CD14-positive monocyte (primary cell): ENCODE results near the gene IL11RA. TPM values are rescaled to one million over a fixed set of nuclear protein-coding genes. Genes with fewer than 3 reads are reported as not detected.

Experiments used
- DNase-seq, 3 donors: peaks; one replicate each; pipeline ENCODE4 v3.0.0-alpha.2; 2011 to 2022
- H2AFZ ChIP-seq: 2 replicates; pipeline ENCODE4 v1.6.0; 2012; ENCODE audit warnings: mild to moderate bottlenecking, low read depth, low read length, inconsistent platforms; ENCODE audit not compliant: insufficient read depth, poor library complexity, severe bottlenecking
- H3K27ac ChIP-seq, 2 donors: 1 replicate in 1 of 2; 2 replicates in 1 of 2; pipeline ENCODE4 v1.5.1; 2012 to 2013; ENCODE audit warnings: low read length in 2 of 2, control low read depth in 1 of 2, inconsistent platforms in 1 of 2, low read depth in 1 of 2, mild to moderate bottlenecking in 1 of 2
- H3K27me3 ChIP-seq, 2 donors: one replicate each; pipeline versions ENCODE4 v1.6.0 to v1.6.1; 2011 to 2013; ENCODE audit warnings: low read length in 2 of 2; ENCODE audit not compliant: control insufficient read depth in 2 of 2, insufficient read depth in 2 of 2
- H3K36me3 ChIP-seq, 2 donors: replicated peaks in 1 of 2; 1 replicate in 1 of 2; 2 replicates in 1 of 2; pipeline versions ENCODE4 v1.5.1 to v1.6.1; 2012 to 2013; ENCODE audit warnings: low read length in 2 of 2, control low read depth in 1 of 2, inconsistent platforms in 1 of 2, mild to moderate bottlenecking in 1 of 2; ENCODE audit not compliant: insufficient read depth in 2 of 2, control insufficient read depth in 1 of 2
- H3K4me1 ChIP-seq, 2 donors: 1 replicate in 1 of 2; 2 replicates in 1 of 2; pipeline versions ENCODE4 v1.5.1 to v1.6.1; 2012 to 2013; ENCODE audit warnings: low read length in 2 of 2, control low read depth in 1 of 2, inconsistent platforms in 1 of 2, mild to moderate bottlenecking in 1 of 2, moderate library complexity in 1 of 2; ENCODE audit not compliant: insufficient read depth in 2 of 2, control insufficient read depth in 1 of 2
- H3K4me2 ChIP-seq: replicated peaks from 2 replicates; pipeline ENCODE3; 2012; ENCODE audit warnings: low read length, moderate library complexity, mild to moderate bottlenecking; ENCODE audit not compliant: poor library complexity, severe bottlenecking; ENCODE audit errors: extremely low read depth
- H3K4me3 ChIP-seq, 3 experiments: fragments of 200-600 bp in 1 of 3; sonication (generic) in 1 of 3; replicated peaks in 1 of 3; 1 replicate in 2 of 3; 2 replicates in 1 of 3; pipeline ENCODE4 v1.5.1; 2011 to 2013; ENCODE audit warnings: low read length in 3 of 3, mild to moderate bottlenecking in 3 of 3, control low read depth in 2 of 3, low read depth in 2 of 3, inconsistent platforms in 1 of 3, moderate library complexity in 1 of 3
- H3K79me2 ChIP-seq: 2 replicates; pipeline ENCODE4 v1.6.0; 2012; ENCODE audit warnings: mild to moderate bottlenecking, control low read depth, inconsistent platforms, low read length, moderate library complexity; ENCODE audit not compliant: insufficient read depth
- H3K9ac ChIP-seq: 2 replicates; pipeline ENCODE4 v1.6.0; 2017; ENCODE audit warnings: low read length, mild to moderate bottlenecking; ENCODE audit not compliant: insufficient read depth, poor library complexity, severe bottlenecking
- H3K9me3 ChIP-seq, 2 donors: replicated peaks in 1 of 2; 1 replicate in 1 of 2; 2 replicates in 1 of 2; pipeline versions ENCODE4 v1.5.1 to v1.6.1; 2012 to 2013; ENCODE audit warnings: low read length in 2 of 2, control low read depth in 1 of 2; ENCODE audit not compliant: control insufficient read depth in 1 of 2, insufficient read depth in 1 of 2
- H4K20me1 ChIP-seq: 2 replicates; pipeline ENCODE4 v1.6.0; 2012; ENCODE audit warnings: mild to moderate bottlenecking, low read length, control low read depth, moderate library complexity; ENCODE audit not compliant: insufficient read depth
- H3K27ac Mint-ChIP-seq, 7 donors: one replicate each; pipeline ENCODE4 v1.8.0; 2020; ENCODE audit warnings: mild to moderate bottlenecking in 7 of 7, mixed read lengths in 7 of 7, moderate library complexity in 6 of 7, inconsistent platforms in 2 of 7
- H3K27me3 Mint-ChIP-seq, 3 donors: one replicate each; pipeline ENCODE4 v1.8.0; 2021 to 2022; ENCODE audit warnings: low read depth in 3 of 3, mild to moderate bottlenecking in 3 of 3, mixed read lengths in 3 of 3, moderate library complexity in 3 of 3, inconsistent platforms in 1 of 3
- H3K36me3 Mint-ChIP-seq, 2 donors: one replicate each; pipeline ENCODE4 v1.8.0; 2020; ENCODE audit warnings: mixed read lengths in 2 of 2, inconsistent platforms in 1 of 2, mild to moderate bottlenecking in 1 of 2
- H3K4me1 Mint-ChIP-seq: one replicate; pipeline ENCODE4 v1.8.0; 2020; ENCODE audit warnings: mild to moderate bottlenecking, mixed read lengths
- H3K4me3 Mint-ChIP-seq, 2 donors: one replicate each; pipeline ENCODE4 v1.8.0; 2020; ENCODE audit warnings: mild to moderate bottlenecking in 2 of 2, mixed read lengths in 2 of 2, moderate library complexity in 1 of 2
- H3K9me3 Mint-ChIP-seq, 7 donors: one replicate each; pipeline ENCODE4 v1.8.0; 2020 to 2022; ENCODE audit warnings: mixed read lengths in 7 of 7, mild to moderate bottlenecking in 6 of 7, moderate library complexity in 6 of 7, inconsistent platforms in 2 of 7
- CTCF ChIP-seq: fragments of 200-600 bp; IDR thresholded peaks from one replicate; pipeline ENCODE4 v1.8.0; 2022; ENCODE audit warnings: antibody characterized with exemption, mild to moderate bottlenecking
- WGBS: methylation state at CpG from one replicate; pipeline ENCODE4 v1.1.5; 2013; ENCODE audit warnings: missing lambda C conversion rate; ENCODE audit not compliant: insufficient coverage; 5-methylcytosine and 5-hydroxymethylcytosine counted together
- intact Hi-C, 2 donors: fragments of 100-400 bp; cut with micrococcal nuclease; formaldehyde crosslinking; loops; one replicate each; pipeline versions ENCODE4 v1.15.0 to v1.15.1; 2023
- polyA plus RNA-seq, 3 donors: library from polyadenylated mRNA; depleted of rRNA in 1 of 3; unstranded in 2 of 3; stranded (reverse) in 1 of 3; fragments of 300-500 nt in 2 of 3; fragments of >200 nt in 1 of 3; fragmentation: Illumina TruSeq in 2 of 3; gene quantifications; 1 replicate in 2 of 3; 2 replicates in 1 of 3; pipeline ENCODE4 v1.2.3, GENCODE V29; 2012 to 2021

Gene IL11RA
- polyA plus RNA-seq, 3 donors = 2.8 to 39.1 (median 4.1) TPM

DNA sequence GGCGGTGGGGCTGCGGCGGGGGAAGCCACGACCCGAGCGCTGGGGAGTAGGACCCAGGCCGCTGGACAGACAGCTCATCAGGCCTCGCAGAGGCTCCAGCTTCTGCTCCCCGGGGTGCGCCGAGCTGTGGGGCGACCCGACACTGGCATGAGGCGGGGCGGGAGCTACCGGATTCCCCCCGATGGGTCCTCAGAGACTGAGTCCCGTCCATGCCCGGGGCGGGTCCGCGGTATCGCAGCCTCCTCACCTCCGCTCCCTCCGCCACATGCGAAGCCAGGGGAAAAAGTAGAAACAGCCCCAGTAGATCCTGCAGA, 13.0 kb downstream of the IL11RA start:
- peaks cover 8 to 16% (median 12%) of the 10 kb centered on the region in 7 donors for H3K9me3 Mint-ChIP-seq
- H3K36me3 ChIP-seq = peaks cover 0 to 12% of the 10 kb centered on the region in 2 donors
- TF ChIP-seq CTCF = no peak
- no peak for DNase-seq
- peaks cover 16 to 19% of the 10 kb centered on the region in 2 donors for H3K4me1 ChIP-seq
- H3K4me3 Mint-ChIP-seq = peak overlapping the region; percentile 82 to 91
- H3K79me2 ChIP-seq = peaks cover 20% of the 10 kb centered on the region
- peaks cover 5 to 9% of the 10 kb centered on the region in 2 donors for H3K9me3 ChIP-seq
- under 1% methylated on average over 26 of the region's 26 CpGs for WGBS
- no peaks in the 10 kb centered on the region for H3K27me3 ChIP-seq
- H3K36me3 Mint-ChIP-seq = peaks cover 20 to 26% of the 10 kb centered on the region in 2 donors
- peak overlapping the region; percentile 57 for H3K9ac ChIP-seq
- H3K4me2 ChIP-seq = peak overlapping the region; percentile 94
- H3K27me3 Mint-ChIP-seq = peaks cover 0 to 3% (median 3%) of the 10 kb centered on the region in 3 donors
- H2AFZ ChIP-seq = peak overlapping the region; percentile 94
- peaks cover 26% of the 10 kb centered on the region for H3K4me1 Mint-ChIP-seq
- peak overlapping the region; percentile 74 to 99 (median 91) for H3K27ac Mint-ChIP-seq
- no peaks in the 10 kb centered on the region for H4K20me1 ChIP-seq
- intact Hi-C loops = loop anchor here (10.0 kb wide), 2 partner anchors 320 to 450 kb away; partner anchors contain the start of genes ATOSB (in 1 of the 2) and DNAJB5 (in 1 of the 2)
- H3K27ac ChIP-seq = peak overlapping the region; percentile 26 to 49
- peak overlapping the region; percentile 64 to 87 (median 71) for H3K4me3 ChIP-seq

DNA sequence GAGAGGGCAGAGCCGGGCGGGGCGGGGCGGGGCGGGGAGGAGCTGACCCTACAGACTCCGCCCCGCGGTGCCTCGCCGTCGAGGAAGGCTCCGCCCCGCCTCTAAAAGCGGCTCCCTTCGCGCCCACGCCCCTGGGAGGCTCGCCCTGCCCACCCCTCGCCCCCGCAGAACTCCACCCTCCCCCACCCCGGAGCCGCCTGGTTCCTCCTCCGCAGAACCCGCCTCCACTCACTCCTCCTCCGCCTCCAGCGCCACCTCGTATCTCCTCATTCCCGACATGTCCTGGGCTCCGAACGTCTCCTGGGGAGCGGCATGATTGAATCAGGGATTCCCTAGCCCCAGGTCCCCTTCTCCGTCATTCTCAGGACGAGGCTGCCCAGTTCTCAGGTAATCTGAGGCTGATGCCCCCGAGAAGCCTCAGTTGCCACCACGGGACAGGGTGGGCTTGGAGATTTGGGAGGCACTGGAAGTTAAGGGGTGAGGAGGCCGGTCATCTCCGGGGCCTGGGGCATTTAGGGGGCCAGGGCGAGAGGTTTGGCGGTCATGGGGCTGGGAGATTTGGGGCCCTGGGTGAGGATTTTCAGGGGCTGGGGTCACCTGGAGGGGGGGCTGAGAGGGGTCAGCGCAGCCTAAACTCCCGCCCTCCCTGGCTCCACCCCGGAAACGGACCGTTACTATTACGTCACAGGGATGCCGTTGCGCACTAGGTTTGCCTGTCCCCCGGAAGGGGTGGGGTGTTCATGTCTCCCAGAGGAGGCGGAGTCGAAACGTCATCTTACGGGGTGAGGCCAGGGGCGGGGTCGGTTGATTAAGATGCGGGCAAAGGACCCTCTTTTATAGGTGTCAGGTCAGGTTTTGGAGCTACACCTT, 13.6 kb downstream of the IL11RA start:
- Mint-ChIP-seq H3K27ac (peak overlapping the region; percentile 97 to 99 (median 99)), H3K36me3 (peaks cover 18 to 26% of the 10 kb centered on the region in 2 donors), H3K4me1 (peaks cover 26% of the 10 kb centered on the region), H3K4me3 (peak overlapping the region; percentile 82 to 91), H3K27me3 (peaks cover 0 to 3% (median 2%) of the 10 kb centered on the region in 3 donors), H3K9me3 (peaks cover 8 to 17% (median 12%) of the 10 kb centered on the region in 7 donors)
- Histone ChIP-seq H2AFZ (peak overlapping the region; percentile 94), H3K79me2 (peaks cover 20% of the 10 kb centered on the region), H3K4me1 (peaks cover 16 to 19% of the 10 kb centered on the region in 2 donors), H3K27me3 (no peaks in the 10 kb centered on the region), H4K20me1 (no peaks in the 10 kb centered on the region), H3K4me3 (peak overlapping the region; percentile 65 to 87 (median 71)), H3K9me3 (peaks cover 5 to 11% of the 10 kb centered on the region in 2 donors), H3K27ac (peak overlapping the region; percentile 95 to 98), H3K4me2 (peak overlapping the region; percentile 94), H3K36me3 (peaks cover 0 to 12% of the 10 kb centered on the region in 2 donors), H3K9ac (peak overlapping the region; percentile 90)
- no peak for TF ChIP-seq CTCF
- DNase-seq = peak; percentile 94 to 95 (median 94)
- 7% methylated on average over 37 of the region's 55 CpGs for WGBS
- intact Hi-C loops = loop anchor here (10.0 kb wide), 2 partner anchors 319 to 449 kb away; partner anchors contain the start of genes ATOSB (in 1 of the 2) and DNAJB5 (in 1 of the 2)
